ENCODE measurements around the gene KARS1. TPM values are rescaled to one million over a fixed set of nuclear protein-coding genes. Genes with fewer than 3 reads are reported as not detected.

Gene KARS1
- 97.9 TPM for total RNA-seq

DNA sequence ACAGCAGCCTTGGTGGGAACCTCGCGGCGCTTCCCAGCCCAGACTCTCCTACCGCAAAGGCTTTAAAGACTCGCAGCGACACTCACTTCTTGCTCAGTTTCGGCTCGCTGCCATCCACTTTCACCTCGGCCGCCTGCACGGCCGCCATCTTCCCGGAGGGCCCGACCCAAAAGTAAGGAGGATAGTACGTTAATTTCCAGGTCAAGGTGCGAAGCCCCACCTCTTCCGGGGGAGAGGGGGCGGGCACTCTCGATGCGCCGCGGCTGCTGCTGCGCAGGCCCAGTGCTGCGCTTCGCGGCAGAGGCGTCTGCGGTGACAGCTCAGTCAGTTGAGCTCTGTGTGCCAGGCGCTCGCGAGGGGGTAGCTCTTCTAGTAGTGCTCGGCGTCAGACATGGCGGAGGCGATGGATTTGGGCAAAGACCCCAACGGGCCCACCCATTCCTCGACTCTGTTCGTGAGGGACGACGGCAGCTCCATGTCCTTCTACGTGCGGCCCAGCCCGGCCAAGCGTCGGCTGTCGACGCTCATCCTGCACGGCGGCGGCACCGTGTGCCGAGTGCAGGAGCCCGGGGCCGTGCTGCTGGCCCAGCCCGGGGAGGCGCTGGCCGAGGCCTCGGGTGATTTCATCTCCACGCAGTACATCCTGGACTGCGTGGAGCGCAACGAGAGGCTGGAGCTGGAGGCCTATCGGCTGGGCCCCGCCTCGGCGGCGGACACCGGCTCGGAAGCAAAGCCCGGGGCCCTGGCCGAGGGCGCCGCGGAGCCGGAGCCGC lies at the start of gene KARS1, which contains the start of gene TERF2IP:
Gene KARS1 (minus strand): TSS at position 174 of the 773 bp plus-strand sequence. CDS start 26 bp downstream, at position 148.
Gene TERF2IP (plus strand): TSS at position 282 of the 773 bp plus-strand sequence. CDS start 110 bp downstream, at position 392.

DNA sequence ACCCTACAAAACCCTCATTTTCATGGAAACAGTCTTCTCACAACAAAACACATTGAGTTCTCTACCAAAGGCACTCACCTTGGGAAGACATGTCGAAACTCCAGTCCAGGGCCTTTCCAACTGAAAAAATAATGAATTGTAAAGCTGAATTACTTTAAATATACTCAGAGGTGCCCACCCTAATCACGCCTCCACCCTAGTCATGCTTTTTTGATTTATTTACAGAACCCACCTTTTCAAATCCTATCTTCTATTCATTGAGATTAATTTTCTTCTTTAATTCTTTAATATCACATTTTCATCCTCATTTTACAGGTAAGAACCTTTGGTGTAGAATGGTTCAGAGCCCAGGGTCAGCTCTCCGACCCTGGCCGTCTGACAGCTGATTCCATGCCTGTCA lies 29.4 kb upstream of the KARS1 start, which contains the start of gene CPHXL2:
Gene CPHXL2 (minus strand): TSS at position 101 of the 400 bp plus-strand sequence. CDS start 10 bp downstream, at position 91.

DNA sequence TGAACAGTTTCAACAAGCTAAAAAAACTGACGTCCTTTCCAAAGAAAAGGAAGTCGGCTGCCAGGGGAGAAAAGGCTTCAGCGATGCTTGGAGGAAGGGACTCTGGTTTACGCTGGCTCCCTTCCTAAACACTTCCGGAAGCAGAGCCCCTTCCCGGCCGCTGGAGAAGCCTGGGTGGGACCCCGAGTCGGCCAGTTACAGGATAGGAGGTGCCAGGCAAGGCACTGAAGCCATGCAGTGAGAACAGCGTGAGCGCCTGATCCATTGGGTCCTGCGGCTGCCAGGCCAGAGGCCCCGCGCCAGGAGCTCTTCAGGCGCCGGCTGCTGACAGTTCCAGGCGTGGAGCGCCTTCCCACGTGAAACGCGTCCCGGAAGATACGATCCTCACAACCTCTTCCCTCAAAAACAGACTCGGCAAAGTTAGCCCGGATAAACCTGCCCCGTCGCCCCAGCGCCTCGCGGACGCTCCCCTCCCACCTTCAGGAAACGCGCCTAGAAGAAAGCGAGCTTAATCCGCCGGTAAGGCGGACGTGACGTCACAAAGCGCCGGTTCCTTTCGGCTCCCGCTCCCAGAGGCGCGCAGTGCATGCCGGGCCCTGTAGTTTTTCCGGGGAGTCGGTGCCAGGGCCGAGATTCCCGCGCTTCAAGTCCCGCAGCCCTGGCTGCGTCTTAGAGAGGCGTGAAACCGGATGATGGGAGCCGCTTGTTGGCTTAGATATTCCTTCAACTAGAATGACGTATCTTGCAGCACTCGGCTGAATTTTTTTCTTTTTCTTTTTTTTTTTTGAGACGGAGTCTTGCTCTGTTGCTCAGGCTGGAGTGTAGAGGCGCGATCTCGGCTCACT lies 24.5 kb downstream of the KARS1 start, which contains the start of gene ADAT1:
Gene ADAT1 (minus strand): TSS at position 521 of the 845 bp plus-strand sequence. CDS start 2,482 bp downstream, outside the sequence.

Other genes with a start within 250 kb of the KARS1 start
- 110 TPM for gene CFDP1, start 214.2 kb downstream of the KARS1 start, total RNA-seq
- 60.4 TPM for gene TMEM170A, start 183.0 kb downstream of the KARS1 start, total RNA-seq
- 2.7 TPM for gene CHST6, start 152.2 kb downstream of the KARS1 start, total RNA-seq
- 1.6 TPM for gene CHST5, start 111.6 kb downstream of the KARS1 start, total RNA-seq
- 26.7 TPM for gene TMEM231, start 91.4 kb downstream of the KARS1 start, total RNA-seq
- gene GABARAPL2, start 81.3 kb downstream of the KARS1 start, total RNA-seq = 125 TPM
- 59.6 TPM for gene ADAT1, start 24.4 kb downstream of the KARS1 start, total RNA-seq
- gene TERF2IP, start 108 bp upstream of the KARS1 start, total RNA-seq = 167 TPM
- gene CPHXL2, start 29.3 kb upstream of the KARS1 start, total RNA-seq = not detected
- gene DUXB, start 53.8 kb upstream of the KARS1 start, total RNA-seq = not detected
- not detected for gene CPHXL, start 78.8 kb upstream of the KARS1 start, total RNA-seq